HG03342 (cell line): ENCODE measurements around the gene HYI.

Experiments
- ATAC-seq: cut with Tn5 transposase; IDR thresholded peaks from one replicate; pipeline ENCODE4 v1.9.1; 2021; ENCODE audit warnings: mild to moderate bottlenecking, moderate library complexity; ENCODE audit not compliant: unreplicated experiment

The HYI gene

GRCh38 chr1:43405219-43405875, 48.4 kb downstream of the HYI start:
- no peak for ATAC-seq

- ATAC-seq, result no peak
These were observed 49.4 kb downstream of the HYI start for GRCh38 chr1:43404353-43404752.

GRCh38 chr1:43402089-43402865, 51.5 kb downstream of the HYI start:
- no peak for ATAC-seq
